Measurements from ENCODE around the gene B4GALT3. TPM values are rescaled to one million over a fixed set of nuclear protein-coding genes. Genes with fewer than 3 reads are reported as not detected.

The B4GALT3 gene
- total RNA-seq, 1 experiment from 2014 or later = 59.2 TPM

- intact Hi-C loops (cut with micrococcal nuclease; ENCODE audit: unreplicated experiment) = no loop called here
- no peaks in the 10 kb centered on the region for H3K9me3 Mint-ChIP-seq (ENCODE audit: low read depth, unreplicated experiment)
- CTCF ChIA-PET = interaction anchor here (0.6 kb wide), 1 partner anchor 10 kb away, joined by 3 read pairs; no protein-coding TSS in a partner anchor
- H3K27ac Mint-ChIP-seq (ENCODE audit: unreplicated experiment) = no peak overlapping the region
- DNase-seq = peak; percentile 37
- BruUV-seq (replicated peaks) = no TSS peak
- no peak for TF ChIP-seq CTCF (IDR thresholded peaks at IDR 0.05; ENCODE audit: unreplicated experiment)
- peaks cover 14% of the 10 kb centered on the region for H3K36me3 Mint-ChIP-seq (ENCODE audit: insufficient read depth, unreplicated experiment)
- peaks cover 38% of the 10 kb centered on the region for H3K4me1 Mint-ChIP-seq (ENCODE audit: low read depth, unreplicated experiment)
- no peak overlapping the region for H3K4me3 Mint-ChIP-seq (ENCODE audit: low read depth, unreplicated experiment)
- H3K27me3 Mint-ChIP-seq (ENCODE audit: unreplicated experiment) = peaks cover 25% of the 10 kb centered on the region
Measured at GRCh38 chr1:161198194-161198896, 21.0 kb upstream of the B4GALT3 start.

GRCh38 chr1:161197560-161198193 lies 20.4 kb upstream of the B4GALT3 start:
- Mint-ChIP-seq H3K4me3 (ENCODE audit: low read depth, unreplicated experiment) (no peak overlapping the region), H3K9me3 (ENCODE audit: low read depth, unreplicated experiment) (no peaks in the 10 kb centered on the region), H3K27me3 (ENCODE audit: unreplicated experiment) (peaks cover 25% of the 10 kb centered on the region), H3K36me3 (ENCODE audit: insufficient read depth, unreplicated experiment) (peaks cover 12% of the 10 kb centered on the region), H3K4me1 (ENCODE audit: low read depth, unreplicated experiment) (peaks cover 42% of the 10 kb centered on the region), H3K27ac (ENCODE audit: unreplicated experiment) (peak overlapping the region; percentile 40)
- no peak for DNase-seq
- CTCF ChIA-PET = no interaction called here
- no peak for TF ChIP-seq CTCF (IDR thresholded peaks at IDR 0.05; ENCODE audit: unreplicated experiment)
- BruUV-seq (replicated peaks) = no TSS peak
- intact Hi-C loops (cut with micrococcal nuclease; ENCODE audit: unreplicated experiment) = no loop called here

- intact Hi-C loops (cut with micrococcal nuclease; ENCODE audit: unreplicated experiment) = no loop called here
- peaks cover 48% of the 10 kb centered on the region for H3K4me1 Mint-ChIP-seq (ENCODE audit: low read depth, unreplicated experiment)
- no peak overlapping the region for H3K27ac Mint-ChIP-seq (ENCODE audit: unreplicated experiment)
- CTCF ChIA-PET = no interaction called here
- H3K36me3 Mint-ChIP-seq (ENCODE audit: insufficient read depth, unreplicated experiment) = peaks cover 4% of the 10 kb centered on the region
- no peak overlapping the region for H3K4me3 Mint-ChIP-seq (ENCODE audit: low read depth, unreplicated experiment)
- no peak for DNase-seq
- peaks cover 34% of the 10 kb centered on the region for H3K27me3 Mint-ChIP-seq (ENCODE audit: unreplicated experiment)
- no peak for TF ChIP-seq CTCF (IDR thresholded peaks at IDR 0.05; ENCODE audit: unreplicated experiment)
- BruUV-seq (replicated peaks) = no TSS peak
- no peaks in the 10 kb centered on the region for H3K9me3 Mint-ChIP-seq (ENCODE audit: low read depth, unreplicated experiment)
Measured at GRCh38 chr1:161196521-161197451, 19.5 kb upstream of the B4GALT3 start.

GRCh38 chr1:161196111-161196510 lies 18.8 kb upstream of the B4GALT3 start:
- CTCF ChIA-PET = no interaction called here
- DNase-seq = no peak
- peaks cover 42% of the 10 kb centered on the region for H3K4me1 Mint-ChIP-seq (ENCODE audit: low read depth, unreplicated experiment)
- BruUV-seq (replicated peaks) = no TSS peak
- no peak overlapping the region for H3K27ac Mint-ChIP-seq (ENCODE audit: unreplicated experiment)
- no peak overlapping the region for H3K4me3 Mint-ChIP-seq (ENCODE audit: low read depth, unreplicated experiment)
- intact Hi-C loops (cut with micrococcal nuclease; ENCODE audit: unreplicated experiment) = no loop called here
- TF ChIP-seq CTCF (IDR thresholded peaks at IDR 0.05; ENCODE audit: unreplicated experiment) = no peak
- H3K36me3 Mint-ChIP-seq (ENCODE audit: insufficient read depth, unreplicated experiment) = peaks cover 1% of the 10 kb centered on the region
- H3K9me3 Mint-ChIP-seq (ENCODE audit: low read depth, unreplicated experiment) = no peaks in the 10 kb centered on the region
- H3K27me3 Mint-ChIP-seq (ENCODE audit: unreplicated experiment) = peaks cover 41% of the 10 kb centered on the region

Measured in Calu3 (cell line).